ENCODE data around the gene DUOXA1.

The DUOXA1 gene, protein sequence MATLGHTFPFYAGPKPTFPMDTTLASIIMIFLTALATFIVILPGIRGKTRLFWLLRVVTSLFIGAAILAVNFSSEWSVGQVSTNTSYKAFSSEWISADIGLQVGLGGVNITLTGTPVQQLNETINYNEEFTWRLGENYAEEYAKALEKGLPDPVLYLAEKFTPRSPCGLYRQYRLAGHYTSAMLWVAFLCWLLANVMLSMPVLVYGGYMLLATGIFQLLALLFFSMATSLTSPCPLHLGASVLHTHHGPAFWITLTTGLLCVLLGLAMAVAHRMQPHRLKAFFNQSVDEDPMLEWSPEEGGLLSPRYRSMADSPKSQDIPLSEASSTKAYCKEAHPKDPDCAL

DNA sequence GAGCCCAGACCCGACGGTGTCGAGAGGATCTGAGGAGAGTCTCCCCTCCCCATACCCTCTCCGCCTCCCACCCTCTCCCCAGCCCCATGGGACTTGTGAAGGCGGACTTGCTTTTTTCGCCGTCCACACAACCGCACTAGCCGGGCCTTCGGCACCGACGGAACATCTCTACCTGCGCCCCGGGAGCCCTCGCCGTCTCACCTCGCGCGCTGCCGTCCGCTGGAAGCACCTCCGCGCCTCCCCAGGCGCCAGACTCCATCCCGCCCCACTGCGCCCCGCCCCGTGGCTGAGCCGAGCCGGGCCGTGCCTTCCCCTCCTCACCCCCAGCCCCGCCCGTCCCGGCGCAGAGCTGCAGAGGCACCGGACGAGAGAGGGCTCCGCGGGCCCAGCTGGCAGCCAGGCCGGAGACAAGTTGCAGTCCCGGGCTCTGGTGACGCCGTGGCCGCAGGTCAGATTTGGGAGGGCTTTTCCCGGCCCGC is at the start of gene DUOXA1, which contains the start of gene DUOX1:
DUOXA1 (minus strand) TSS at position 229 of the 479 bp plus-strand sequence. CDS start 6,865 bp downstream, outside the sequence.
DUOX1 (plus strand) TSS at position 344 of the 479 bp plus-strand sequence. CDS start 1,973 bp downstream, outside the sequence.
- DNase-seq, result no peak

DNA sequence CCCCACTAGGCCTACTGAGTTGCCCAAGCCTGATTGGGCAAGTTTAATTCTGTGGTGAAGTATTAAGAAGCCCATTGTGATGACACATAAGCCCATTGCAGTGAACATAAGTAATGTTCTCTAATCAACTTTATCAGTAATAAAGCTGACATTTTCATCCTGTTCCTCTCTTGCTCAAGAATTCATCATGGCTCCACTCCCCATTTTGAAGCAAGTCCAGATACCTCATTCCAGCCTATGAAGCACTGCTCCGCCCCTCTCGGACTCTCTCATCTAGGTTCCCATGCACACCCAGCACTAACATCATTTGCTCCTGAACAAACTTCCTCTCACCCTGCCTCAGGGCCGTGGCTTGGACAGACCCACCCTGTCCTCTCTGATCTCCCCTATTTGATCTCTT is 47.6 kb upstream of the DUOXA1 start:
- DNase-seq, result no peak

DNA sequence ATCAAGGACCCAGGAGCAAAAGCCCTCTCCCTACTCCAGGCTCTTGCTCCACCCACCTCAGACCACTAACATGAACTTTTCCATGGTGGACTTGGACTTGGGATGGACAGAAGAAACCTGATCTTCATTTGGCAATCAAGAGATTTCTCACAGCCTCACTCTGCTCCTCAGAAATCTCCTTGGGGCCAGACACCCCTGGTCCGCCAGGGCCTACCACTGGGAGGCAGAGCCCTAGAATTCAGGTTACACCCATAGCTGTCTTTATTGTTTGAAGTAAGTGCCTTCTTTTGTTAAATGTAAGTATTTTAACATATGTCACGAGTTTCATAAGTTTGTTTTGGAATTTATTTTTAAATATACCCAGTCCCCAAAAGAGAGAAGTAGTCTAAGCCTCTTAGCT is 44.9 kb upstream of the DUOXA1 start:
- DNase-seq, result no peak

DNA sequence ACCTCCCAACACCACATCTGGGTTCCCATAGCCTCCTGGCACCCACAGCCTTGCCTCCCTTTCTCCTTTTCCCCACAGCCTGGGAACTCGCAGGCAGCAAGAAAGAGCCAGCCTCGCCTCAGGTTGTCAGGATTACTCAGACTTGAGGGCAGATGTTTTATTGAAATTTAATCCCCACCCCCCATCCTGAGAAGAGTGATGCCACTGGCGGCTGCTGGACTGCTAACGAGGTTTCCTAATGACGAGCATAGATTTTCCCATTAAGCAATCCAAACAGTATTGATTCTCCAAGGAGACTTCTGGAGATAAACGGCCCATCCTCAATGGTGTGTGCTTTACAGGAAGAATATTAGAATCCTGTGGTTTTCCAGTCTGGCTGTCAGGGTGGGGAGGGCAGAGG is 44.4 kb upstream of the DUOXA1 start:
- no peak for DNase-seq

DNA sequence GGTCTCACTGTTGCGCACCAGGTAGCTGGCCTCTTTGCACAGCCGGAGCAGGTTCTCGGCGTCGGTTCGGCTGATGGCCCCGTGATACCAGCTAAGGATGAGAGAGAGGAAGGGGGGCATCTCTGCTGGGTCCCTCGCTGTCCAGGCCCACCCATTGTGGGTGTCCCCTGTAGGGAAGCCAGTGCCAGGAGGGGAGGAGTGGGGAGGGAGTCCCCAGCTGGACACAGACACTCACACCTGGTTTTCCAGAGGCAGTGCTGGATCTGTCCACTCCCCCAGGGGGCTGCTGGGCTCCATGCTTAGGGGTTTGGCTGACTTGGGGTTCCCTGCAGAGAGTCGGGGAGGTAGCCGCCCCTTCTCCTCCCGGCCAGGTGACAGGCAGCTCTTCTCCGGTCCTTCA is 42.2 kb upstream of the DUOXA1 start:
- DNase-seq, result no peak

DNA sequence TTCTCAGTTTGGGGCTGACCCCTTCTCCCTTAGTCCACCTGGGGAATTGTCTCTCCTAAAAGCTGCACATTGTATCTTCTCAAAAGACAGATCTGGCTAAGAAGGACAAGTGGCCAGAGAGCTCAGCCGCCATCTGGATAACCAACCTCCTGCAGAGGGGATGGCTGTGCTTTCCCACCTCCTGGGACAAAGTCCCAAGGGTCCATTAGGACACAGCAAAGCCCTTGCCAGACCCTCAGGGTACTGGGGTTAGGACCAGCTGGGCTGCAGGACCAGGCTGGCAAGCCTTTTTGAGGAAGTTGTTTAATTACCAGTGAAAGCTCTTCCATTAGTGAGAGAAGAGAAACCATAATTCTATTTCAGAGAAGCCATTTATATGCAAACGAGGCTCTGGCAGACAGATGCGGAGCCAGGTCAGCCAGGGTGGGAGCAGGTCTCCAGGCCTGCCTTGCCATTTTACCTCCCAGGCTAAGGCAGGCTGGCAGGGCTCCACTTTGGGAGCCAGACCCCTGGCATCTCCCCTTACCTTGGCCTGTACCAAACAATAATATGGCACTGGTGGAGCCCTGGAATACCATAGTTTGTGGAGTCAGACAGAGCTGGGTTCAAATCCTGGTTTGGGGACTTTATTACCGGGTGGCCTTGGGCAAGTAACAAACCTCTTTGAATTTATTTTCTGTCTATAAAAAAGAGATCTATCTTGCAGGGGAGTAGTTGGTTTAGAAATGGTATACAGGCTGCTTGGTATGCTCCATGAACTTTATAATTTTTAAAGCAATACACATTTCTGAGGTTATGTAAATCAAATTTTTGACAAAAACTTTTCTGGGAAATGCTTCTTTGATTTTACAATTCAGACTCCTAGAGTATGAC is 40.2 kb upstream of the DUOXA1 start:
- DNase-seq, result no peak

DNA sequence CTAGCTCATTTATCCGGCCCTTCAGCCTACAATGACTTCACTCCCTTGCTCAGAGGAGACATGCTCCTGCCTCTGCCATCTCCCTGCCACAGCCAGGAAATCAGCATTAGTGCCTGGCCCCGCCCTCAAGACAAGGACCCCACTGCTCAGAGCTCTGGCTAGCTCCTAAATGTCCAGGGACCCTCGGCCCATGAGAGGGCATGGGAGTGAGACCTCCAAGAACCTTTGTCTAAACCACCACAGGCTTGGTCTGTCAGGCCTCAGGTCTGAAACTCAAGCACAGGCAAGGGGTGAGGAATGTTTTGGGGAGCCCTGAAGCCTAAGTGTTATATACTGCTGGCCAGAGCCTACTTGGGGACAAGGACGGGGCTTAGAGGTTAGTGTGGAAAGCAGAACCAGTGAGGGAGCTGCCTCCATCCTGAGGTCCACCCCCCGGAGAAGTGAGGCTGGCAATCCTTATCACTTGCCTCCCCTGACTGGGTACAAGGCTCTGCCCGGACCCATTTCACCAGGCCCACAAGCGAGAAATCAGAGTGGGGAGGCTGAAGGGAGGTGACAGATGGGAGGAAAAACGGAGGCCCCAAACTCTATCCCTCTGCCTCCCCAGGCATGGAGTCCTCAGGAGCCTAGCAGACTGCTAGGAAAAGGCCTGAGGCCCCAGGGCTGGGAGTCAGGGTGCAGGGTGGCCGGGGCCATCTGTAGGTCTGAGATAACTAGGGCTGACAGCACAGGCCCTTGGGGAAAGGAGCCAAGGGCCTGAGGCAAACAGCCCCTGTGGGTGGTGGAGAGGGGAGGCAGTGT is 39.3 kb upstream of the DUOXA1 start:
- DNase-seq, result no peak

DNA sequence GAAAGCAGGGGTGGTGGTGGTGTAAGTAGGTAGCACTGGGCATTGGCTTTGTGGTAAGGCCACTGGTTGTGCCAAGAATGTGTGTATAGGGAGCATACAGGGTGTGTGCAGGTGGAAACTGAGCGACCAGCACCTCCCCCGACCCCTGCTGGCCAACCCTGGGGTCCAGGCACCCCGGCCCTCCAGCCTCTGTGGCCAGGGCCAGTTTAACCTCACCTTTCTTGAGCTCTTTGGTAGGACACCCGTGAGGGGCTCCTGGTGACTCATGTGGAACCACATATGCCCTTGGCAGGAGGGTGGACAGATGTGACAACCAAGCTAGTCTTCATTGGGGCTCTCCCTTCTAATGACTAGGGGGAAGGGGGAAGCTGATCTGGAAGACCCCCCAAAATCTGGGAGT is 38.6 kb upstream of the DUOXA1 start:
- DNase-seq, result no peak

DNA sequence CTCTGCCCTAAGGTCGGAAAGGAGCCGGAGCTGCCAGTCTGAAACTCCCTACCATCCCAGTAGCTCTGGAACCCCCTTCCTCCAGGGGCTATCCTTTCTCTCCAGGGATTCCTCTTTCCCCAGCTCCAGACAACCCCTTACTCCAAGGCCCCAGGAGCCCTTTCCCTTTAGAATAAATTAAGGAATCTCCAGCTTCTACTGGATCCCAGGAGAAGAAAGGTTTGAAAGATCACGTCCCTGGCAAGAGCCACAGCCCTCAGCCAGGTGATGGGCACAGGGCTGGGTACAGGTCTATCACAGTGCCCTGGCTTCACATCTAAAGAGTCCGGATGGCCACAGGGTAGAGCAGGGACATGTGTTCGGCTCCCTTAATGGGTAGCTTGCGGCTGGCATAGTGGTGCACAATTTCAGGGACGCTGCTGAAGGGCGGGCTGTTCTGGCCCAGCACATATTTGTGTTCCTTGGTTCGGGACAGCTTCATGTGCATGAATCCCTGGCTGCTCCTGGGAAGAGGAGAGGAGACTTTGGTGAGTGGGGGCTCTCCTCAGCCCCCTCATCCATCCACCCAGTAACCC is 38.0 kb upstream of the DUOXA1 start:
- no peak for DNase-seq

DNA sequence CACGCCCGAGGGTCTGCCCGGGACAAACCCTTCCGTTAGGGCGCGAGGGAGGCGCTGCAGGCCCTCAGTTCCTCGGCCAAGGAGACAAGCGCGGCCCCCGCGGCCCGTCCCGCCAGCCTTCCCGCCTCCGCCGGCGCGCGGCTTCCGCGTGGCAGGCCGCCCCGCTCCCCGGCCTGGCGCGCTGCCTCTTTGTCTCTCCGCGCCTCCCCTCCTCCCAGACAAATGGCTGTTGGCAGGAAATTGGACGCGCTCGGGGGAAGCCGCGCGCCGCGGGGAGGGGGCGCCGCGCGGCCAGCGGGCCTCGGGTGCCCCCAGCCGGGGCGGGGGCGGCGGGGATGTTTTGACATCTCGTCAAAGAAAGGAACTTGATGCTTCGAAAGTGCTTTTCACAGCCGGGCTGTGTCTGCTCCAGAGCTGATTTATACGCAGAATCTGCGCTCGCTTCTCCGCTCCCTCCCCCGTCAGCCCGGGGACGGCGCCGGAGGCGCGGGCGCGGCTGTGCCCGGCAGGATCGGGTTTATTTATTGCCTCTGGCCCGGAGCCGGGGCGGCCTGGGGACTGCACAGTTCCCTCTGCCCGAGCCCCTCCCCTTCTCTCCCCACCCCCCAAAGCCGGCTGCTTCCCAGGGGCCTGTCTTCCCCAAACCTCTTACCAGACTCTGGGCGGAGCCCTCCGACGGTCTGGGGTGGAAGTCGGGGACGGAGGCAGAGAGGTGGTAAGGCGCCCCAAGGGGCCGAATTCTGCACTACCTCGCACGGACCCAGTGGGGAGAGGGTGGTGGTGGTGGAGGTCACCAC is 37.4 kb upstream of the DUOXA1 start:
- peak; percentile 88 for DNase-seq

DNA sequence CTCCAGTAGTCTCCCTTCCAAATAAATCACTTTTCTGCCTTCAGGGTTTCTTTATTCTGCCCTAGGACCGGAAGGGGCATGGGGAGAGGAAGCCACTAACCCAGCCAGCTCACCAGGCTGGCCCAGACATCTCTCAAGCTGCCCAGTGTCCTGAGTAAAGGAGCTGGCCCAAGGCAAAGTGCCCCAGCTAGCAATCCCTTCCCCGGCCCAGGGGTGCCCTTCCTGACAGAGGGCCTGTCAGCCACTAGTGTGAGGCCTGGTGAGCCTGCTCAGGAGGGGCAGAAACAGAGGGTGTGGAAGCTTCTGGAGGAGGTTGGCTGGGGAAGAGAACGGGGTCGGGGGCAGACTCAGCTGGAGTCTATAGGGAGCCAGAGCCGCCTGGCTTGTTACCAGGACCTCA is 35.9 kb upstream of the DUOXA1 start:
- DNase-seq, result no peak

DNA sequence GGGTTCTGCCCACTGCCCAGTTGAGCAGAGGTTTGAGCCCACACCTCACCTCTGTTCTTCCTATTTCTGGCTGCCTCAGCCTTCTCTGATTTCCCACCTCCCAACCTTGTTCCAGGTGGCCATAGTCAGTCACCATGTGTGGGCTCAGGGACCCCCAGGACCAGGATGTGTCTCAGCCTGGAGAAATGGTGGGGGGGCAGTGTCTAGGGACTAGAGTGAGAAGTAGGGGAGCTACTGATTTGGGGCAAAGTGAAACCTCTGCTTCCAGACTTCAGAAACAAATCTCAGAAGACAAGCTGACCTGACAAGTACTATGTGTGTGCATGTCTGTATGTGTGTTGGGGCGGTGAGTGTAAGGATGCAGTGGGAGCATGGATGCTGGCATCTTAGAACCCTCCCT is 35.2 kb upstream of the DUOXA1 start:
- no peak for DNase-seq

DNA sequence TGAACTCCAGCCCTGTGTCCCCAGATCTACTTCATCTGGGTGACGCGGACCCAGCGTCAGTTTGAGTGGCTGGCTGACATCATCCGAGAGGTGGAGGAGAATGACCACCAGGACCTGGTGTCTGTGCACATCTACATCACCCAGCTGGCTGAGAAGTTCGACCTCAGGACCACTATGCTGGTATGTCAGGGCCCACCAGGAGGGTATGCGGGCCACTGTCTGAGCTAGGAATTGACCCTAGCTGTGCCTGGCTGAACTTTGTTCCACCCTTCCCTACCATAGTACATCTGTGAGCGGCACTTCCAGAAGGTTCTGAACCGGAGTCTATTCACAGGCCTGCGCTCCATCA is 33.8 kb upstream of the DUOXA1 start:
- no peak for DNase-seq

DNA sequence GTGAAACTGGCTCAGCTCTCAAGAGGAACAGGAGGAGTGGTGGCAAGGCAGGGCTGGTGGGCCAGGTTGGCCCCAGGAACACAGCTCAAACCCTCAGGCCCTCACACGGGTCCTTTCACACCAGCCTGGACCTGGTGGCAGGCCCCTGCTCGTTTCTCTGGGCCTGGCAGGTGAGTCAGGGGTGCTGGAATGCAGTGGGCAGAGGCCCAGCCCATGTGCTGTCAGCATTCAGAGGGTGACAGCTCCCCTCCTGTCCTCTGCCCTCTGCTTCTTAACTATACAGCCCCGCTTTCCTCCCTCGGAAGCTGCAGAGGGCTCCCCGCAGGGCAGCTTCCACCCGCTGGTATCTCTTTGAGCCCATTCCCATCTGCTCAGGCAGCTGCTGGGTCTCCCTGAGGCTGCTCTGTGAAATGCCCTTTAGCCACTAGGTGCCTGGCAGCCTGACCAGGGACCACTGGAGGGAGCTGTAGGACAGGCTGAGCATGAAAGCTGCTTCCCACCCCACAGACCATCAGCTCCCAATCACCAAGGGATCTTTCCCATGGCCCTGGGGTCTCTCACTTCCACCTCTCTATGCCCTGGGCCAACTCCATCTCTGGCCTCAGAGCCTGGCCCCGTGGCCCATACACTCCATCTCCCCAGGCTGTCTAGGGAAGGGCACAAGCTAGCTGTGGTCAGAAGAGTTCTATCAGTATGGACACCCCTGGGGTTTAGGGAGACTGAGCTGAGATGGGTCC is 33.3 kb upstream of the DUOXA1 start:
- peak; percentile 76 for DNase-seq

DNA sequence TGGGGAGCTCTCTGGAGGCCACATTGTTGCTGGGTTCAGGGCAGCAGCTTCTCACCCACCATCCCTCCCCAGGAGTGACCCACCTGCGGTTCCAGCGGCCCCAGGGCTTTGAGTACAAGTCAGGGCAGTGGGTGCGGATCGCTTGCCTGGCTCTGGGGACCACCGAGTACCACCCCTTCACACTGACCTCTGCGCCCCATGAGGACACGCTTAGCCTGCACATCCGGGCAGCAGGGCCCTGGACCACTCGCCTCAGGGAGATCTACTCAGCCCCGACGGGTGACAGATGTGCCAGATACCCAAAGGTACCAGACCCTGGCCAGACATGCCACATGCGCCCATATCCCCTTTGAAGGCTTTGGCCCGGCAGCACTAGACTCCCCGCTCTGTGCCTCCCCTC is 32.0 kb upstream of the DUOXA1 start:
- no peak for DNase-seq

DNA sequence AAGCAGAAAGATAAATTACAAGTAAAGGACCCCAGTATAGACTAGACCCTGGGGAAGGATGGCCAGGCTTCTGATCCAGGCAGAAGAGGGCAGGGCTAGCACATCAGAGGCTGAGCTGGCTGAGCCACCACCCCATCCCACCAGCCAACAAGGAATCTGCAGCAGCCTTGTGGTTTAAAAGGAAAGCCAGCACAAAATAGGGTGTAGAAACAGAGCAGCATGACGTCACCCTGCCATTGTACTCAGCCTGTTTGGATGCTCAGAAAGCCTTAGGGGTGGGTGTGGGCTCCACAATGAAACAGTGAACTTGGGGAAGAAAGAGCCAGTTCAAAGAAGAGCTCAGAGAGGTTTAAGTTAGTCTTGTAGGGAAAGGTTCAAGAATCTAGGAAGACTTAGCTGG is 28.3 kb upstream of the DUOXA1 start:
- no peak for DNase-seq

DNA sequence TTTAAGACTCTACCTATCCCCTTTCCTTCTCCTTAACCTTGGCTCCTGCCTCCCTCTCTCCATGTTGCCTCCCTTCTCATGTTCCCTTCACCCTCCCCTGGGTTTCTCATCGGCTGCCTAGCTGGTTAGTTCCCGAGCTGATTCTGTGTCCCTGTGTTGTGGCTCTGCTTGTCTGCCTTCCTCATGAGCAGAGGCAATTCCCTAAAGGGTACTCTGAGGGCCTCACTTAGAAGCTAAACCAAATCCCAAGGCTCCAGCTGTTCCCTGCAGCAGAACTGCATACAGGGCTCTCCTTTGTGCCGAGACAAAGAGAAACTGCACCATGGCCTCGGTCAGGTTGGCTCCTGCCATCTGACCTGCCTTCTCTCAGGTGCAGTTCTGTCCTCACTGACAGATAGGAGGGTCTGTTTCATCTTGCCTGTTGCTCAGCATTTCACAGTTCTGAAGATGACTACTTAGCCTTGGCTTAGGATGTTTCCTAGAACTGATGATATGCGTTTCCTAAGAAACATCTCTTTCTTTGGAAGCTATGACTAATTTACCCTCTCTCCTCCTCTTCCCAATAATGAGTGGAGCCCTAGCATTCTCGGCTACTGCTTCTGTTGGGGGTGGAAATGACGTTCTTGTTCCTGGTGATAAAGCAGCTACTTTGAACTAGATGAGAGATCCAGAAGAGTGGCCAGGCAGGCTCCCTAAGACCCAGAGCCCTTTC is 27.2 kb upstream of the DUOXA1 start:
- DNase-seq, result no peak

DNA sequence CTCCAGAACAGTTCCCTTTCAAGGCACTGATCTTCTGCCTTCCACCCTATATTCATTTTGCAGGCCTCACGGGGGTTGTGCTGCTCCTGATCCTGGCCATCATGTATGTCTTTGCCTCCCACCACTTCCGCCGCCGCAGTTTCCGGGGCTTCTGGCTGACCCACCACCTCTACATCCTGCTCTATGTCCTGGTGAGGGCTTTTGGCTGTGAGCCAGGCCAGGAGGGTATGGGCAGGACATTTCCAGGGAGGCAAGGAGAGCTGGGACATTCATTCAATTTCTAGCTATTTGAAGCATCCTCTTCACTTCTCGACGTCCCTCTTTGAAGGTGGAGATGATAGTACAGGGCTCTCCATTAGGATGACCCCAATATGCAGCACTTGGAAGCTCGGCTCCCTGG is 26.1 kb upstream of the DUOXA1 start:
- no peak for DNase-seq

DNA sequence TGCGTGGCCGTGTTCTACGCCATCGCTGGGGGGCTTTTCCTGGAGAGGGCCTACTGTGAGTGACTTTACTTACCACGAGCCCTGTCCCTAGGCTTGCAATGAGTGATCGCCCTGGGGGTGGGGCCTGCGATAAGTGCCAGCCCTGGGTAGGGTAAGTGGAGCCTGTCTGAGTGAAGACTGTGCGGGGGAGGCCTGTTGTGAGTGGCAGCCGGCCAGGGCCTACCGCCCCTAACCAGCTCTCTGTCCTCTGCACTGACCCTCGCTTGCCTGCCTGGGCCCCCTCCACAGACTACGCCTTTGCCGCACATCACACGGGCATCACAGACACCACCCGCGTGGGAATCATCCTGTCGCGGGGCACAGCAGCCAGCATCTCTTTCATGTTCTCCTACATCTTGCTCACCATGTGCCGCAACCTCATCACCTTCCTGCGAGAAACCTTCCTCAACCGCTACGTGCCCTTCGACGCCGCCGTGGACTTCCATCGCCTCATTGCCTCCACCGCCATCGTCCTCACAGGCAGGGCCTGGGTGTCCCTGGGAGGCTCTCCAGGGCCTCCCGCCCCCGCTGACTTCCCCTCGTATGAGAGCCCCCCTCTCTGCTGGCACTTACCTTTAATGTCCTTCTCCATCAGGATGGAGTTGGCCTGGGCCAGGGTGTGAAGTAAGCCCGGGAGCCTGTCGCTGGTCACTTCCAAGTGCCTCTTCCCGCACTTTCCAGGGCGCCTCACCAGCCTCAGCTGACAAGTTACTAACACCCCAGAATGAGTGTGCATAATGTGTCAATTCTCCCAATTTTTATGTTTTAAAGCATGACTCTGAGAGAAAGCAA is 22.5 kb upstream of the DUOXA1 start:
- DNase-seq, result no peak

DNA sequence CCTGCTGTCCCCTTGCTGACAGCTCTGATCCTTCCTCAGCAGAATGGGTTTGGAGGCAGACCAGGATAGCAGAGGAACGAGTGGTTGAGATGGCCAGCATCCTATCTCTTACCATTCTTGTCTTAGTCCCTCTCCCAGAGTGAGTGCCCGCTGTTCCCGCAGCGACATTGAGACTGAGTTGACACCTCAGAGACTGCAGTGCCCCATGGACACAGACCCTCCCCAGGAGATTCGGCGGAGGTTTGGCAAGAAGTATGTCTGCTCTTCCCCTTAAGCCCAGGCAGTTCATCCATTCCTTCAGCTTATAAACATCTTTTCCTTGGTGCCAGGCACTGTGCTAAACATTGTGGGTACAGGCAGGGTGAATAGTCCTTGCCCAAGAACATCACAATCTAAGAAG is 21.3 kb upstream of the DUOXA1 start:
- DNase-seq, result no peak

All from activated CD8-positive, alpha-beta memory T cell treated with anti-CD3 and anti-CD28 coated beads, Interleukin-2, amount 50 U/mL, for 48 hours (primary cell).